ENCODE results near the gene HARBI1.

HARBI1 gene

DNA sequence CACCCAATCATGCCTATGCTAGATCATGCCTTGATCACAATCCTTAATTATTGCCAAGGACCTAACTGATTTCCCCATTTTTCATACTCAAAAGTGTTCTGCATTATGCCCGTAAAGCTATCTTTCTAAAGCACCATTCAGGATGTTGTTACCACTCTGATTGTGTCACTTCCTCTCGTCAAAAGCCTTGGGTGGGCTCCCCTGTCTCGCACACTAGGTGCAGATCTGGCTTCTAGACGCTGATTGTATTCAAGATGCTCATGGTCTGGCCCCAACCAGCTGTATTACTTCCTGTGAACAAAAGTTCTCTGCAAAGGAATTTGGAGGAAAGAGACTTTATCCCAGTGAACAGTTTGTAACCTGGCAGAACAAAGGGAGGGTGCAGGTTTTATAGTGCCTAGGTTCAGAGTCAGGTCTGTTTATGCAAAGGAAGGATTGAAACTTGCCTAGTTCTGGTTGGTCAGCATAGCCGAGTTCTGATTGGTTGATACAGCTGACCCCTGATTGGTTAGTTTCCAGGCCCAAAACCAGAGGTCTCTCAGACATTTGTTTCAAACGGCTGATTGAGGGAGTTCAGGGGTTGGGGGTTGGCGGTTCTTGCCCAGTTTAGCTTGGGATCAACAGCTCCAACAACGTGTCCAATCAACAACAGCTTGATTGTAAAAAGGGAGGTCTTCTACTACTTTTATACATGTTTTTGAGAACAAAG is 25.8 kb upstream of the HARBI1 start:
- H3K4me3 ChIP-seq (ENCODE audit: insufficient read length, low read depth), result no peak overlapping the region
- H3K9me3 ChIP-seq (ENCODE audit: insufficient read depth, low read length), result peaks cover 6% of the 10 kb centered on the region; the same call in 1 of the 2 replicates
- no peaks in the 10 kb centered on the region for H3K27me3 ChIP-seq (ENCODE audit: insufficient read depth, insufficient read length)
- DNase-seq (ENCODE audit: low read depth, low spot score), result no peak
- TF ChIP-seq SUZ12 (IDR thresholded peaks at IDR 0.05; ENCODE audit: extremely low read depth, insufficient read depth, insufficient read length), result no peak
- no peak for TF ChIP-seq ZNF274 (IDR thresholded peaks at IDR 0.05; ENCODE audit: low read depth, low read length)
- no peak for TF ChIP-seq YY1 (IDR thresholded peaks at IDR 0.05; ENCODE audit: insufficient read depth, insufficient read length)
- peaks cover 57% of the 10 kb centered on the region for H3K36me3 ChIP-seq (ENCODE audit: insufficient read depth, insufficient read length, low read length)
- H3K9ac ChIP-seq (ENCODE audit: insufficient read length, low read depth), result no peak overlapping the region
- H3K4me1 ChIP-seq (ENCODE audit: insufficient read depth, insufficient read length), result no peaks in the 10 kb centered on the region

DNA sequence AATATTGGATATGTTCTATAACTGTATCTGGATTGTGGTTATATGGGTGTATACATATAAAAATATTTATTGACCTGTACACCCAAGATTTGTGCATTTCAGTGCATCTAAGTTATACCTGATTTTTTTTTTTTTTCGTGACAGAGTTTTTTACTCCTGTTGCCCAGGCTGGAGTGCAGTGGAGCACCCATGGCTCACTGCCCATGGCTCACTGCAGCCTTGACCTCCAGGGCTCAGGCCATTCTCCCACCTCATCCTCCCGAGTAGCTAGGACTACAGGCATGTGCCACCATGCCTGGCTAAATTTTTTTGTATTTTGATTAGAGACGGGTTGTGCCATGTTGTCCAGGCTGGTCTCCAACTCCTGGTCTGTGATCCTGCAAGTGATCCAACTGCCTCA is 24.6 kb upstream of the HARBI1 start:
- TF ChIP-seq YY1 (IDR thresholded peaks at IDR 0.05; ENCODE audit: insufficient read depth, insufficient read length), result no peak
- TF ChIP-seq ZNF274 (IDR thresholded peaks at IDR 0.05; ENCODE audit: low read depth, low read length), result no peak
- no peak for TF ChIP-seq SUZ12 (IDR thresholded peaks at IDR 0.05; ENCODE audit: extremely low read depth, insufficient read depth, insufficient read length)
- H3K36me3 ChIP-seq (ENCODE audit: insufficient read depth, insufficient read length, low read length), result peaks cover 51% of the 10 kb centered on the region

DNA sequence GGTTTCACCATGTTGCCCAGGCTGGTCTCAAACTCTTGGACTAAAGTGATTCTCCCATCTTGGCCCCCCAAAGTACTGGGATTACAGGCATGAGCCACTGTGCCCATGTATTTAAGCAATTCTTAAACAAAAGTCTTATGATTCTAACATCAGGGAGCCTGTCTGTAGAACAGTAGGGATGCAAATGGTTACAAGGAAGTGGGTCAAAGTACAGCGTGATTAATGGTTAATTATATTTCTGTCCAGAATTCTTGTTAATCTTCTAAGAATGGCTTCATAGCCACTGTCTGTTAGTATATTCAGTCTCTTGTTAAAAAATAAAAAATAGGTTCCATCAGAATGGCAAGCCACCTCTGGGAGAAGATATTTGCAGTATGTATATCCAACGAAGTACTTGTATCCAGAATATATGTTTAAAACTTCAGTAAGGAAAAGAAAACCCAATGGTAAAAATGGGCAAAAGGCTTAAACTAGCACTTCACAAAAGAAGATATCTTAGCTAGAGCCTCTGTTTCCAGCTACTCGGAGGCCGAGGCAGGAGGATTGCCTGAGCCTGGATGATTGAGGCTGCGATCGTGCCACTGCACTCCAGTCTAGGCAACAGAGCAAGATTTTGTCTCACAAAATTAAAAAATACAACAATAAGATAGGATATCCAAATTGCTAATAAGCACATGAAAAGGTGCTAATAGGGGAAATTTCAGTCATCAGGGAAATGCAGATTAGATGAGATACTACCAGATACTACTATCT is 23.2 kb upstream of the HARBI1 start:
- peaks cover 6% of the 10 kb centered on the region; the same call in 1 of the 2 replicates for H3K9me3 ChIP-seq (ENCODE audit: insufficient read depth, low read length)
- H3K4me1 ChIP-seq (ENCODE audit: insufficient read depth, insufficient read length), result no peaks in the 10 kb centered on the region
- H3K36me3 ChIP-seq (ENCODE audit: insufficient read depth, insufficient read length, low read length), result peaks cover 44% of the 10 kb centered on the region
- H3K27me3 ChIP-seq (ENCODE audit: insufficient read depth, insufficient read length), result no peaks in the 10 kb centered on the region
- no peak for DNase-seq (ENCODE audit: low read depth, low spot score)
- no peak overlapping the region for H3K4me3 ChIP-seq (ENCODE audit: insufficient read length, low read depth)
- TF ChIP-seq SUZ12 (IDR thresholded peaks at IDR 0.05; ENCODE audit: extremely low read depth, insufficient read depth, insufficient read length) (no peak), YY1 (IDR thresholded peaks at IDR 0.05; ENCODE audit: insufficient read depth, insufficient read length) (no peak), ZNF274 (IDR thresholded peaks at IDR 0.05; ENCODE audit: low read depth, low read length) (no peak)
- no peak overlapping the region for H3K9ac ChIP-seq (ENCODE audit: insufficient read length, low read depth)

More for the DNA sequence above, 24.6 kb upstream of the HARBI1 start:
- DNase-seq (ENCODE audit: low read depth, low spot score), result no peak
- H3K4me3 ChIP-seq (ENCODE audit: insufficient read length, low read depth), result no peak overlapping the region
- no peaks in the 10 kb centered on the region for H3K4me1 ChIP-seq (ENCODE audit: insufficient read depth, insufficient read length)
- peaks cover 6% of the 10 kb centered on the region; the same call in 1 of the 2 replicates for H3K9me3 ChIP-seq (ENCODE audit: insufficient read depth, low read length)
- no peaks in the 10 kb centered on the region for H3K27me3 ChIP-seq (ENCODE audit: insufficient read depth, insufficient read length)
- no peak overlapping the region for H3K9ac ChIP-seq (ENCODE audit: insufficient read length, low read depth)

DNA sequence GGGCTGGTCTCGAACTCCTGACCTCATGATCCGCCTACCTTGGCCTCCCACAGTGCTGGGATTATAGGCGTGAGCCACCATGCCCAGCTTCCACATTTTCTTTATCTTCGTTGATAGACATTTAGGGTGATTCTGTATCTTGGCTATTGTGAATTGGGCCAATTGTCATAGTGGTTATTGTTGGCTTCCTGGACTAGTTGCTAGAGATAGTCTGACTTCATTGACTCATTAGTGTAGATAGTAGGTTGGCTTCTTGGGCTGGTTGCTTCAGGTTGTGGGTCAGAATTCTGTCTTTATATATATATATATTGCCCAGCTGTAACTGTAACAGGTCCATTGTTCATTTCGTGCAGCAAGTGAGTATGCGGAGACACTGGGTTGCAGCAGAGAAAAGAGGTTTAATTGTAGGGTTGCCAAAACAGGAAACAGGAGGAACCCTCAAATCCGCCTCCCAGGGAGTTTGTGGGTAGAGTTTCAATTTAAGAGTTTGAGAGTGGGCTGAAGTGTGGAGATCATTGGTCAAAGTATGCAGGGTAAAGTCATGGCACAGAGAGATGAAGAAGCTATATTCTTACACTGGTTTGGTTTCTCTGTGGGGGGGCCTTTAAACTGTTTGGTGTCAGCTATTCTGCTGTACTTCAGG is 22.3 kb upstream of the HARBI1 start:
- Histone ChIP-seq H3K4me3 (ENCODE audit: insufficient read length, low read depth) (no peak overlapping the region), H3K36me3 (ENCODE audit: insufficient read depth, insufficient read length, low read length) (peaks cover 35% of the 10 kb centered on the region), H3K27me3 (ENCODE audit: insufficient read depth, insufficient read length) (no peaks in the 10 kb centered on the region), H3K4me1 (ENCODE audit: insufficient read depth, insufficient read length) (no peaks in the 10 kb centered on the region), H3K9ac (ENCODE audit: insufficient read length, low read depth) (no peak overlapping the region), H3K9me3 (ENCODE audit: insufficient read depth, low read length) (peaks cover 6% of the 10 kb centered on the region; the same call in 1 of the 2 replicates)
- no peak for DNase-seq (ENCODE audit: low read depth, low spot score)
- TF ChIP-seq YY1 (IDR thresholded peaks at IDR 0.05; ENCODE audit: insufficient read depth, insufficient read length) (no peak), SUZ12 (IDR thresholded peaks at IDR 0.05; ENCODE audit: extremely low read depth, insufficient read depth, insufficient read length) (no peak), ZNF274 (IDR thresholded peaks at IDR 0.05; ENCODE audit: low read depth, low read length) (no peak)

DNA sequence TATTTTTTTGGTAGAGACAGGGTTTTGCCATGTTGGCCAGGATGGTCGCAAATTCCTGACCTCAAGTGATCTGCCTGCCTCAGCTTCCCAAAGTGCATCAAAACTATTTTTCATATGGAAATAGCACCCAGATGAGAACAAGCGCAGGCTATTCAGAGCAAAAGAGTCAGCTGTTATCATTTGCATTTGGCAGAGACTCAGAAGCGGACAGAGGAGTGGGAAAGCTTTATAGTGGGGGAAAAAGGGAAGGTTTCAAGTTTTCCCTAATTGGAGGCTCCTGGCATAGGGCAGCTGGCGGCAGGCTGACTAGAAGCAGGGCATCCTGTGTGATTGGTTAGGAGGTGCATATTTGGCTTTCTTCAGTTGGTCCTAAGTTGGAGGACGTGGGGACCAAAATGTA is 20.5 kb upstream of the HARBI1 start:
- Histone ChIP-seq H3K27me3 (ENCODE audit: insufficient read depth, insufficient read length) (no peaks in the 10 kb centered on the region), H3K9ac (ENCODE audit: insufficient read length, low read depth) (no peak overlapping the region), H3K36me3 (ENCODE audit: insufficient read depth, insufficient read length, low read length) (peaks cover 27% of the 10 kb centered on the region), H3K4me3 (ENCODE audit: insufficient read length, low read depth) (no peak overlapping the region), H3K4me1 (ENCODE audit: insufficient read depth, insufficient read length) (no peaks in the 10 kb centered on the region), H3K9me3 (ENCODE audit: insufficient read depth, low read length) (peaks cover 2% of the 10 kb centered on the region; the same call in 1 of the 2 replicates)
- no peak for DNase-seq (ENCODE audit: low read depth, low spot score)
- TF ChIP-seq YY1 (IDR thresholded peaks at IDR 0.05; ENCODE audit: insufficient read depth, insufficient read length), result no peak
- TF ChIP-seq ZNF274 (IDR thresholded peaks at IDR 0.05; ENCODE audit: low read depth, low read length), result no peak
- no peak for TF ChIP-seq SUZ12 (IDR thresholded peaks at IDR 0.05; ENCODE audit: extremely low read depth, insufficient read depth, insufficient read length)

DNA sequence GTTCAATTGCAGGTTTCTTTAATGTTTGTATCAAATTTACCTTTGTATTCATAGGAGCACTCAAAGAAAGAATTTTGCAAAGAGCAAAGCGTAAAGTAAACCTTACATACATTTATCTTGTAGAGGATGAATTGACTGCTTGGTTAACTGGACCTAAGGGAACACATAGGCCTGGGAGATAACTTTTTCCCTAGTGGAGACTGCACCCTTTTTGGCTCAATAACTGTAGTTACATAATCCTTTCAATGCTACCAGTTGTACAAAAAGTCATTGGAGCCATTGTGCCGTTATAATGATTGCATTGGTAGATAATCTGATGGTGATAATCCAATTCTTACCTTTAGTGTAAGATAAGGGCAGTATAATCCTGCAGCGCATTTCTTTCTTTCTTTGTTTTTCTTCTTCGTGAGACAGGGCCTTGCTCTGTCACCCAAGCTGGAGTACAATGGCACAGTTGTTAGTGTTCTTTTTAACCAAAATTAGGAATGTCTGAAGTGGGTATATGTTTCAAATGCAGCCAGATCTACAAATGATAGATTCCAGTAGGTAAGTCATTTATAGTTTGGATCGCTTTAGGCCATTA is 18.6 kb upstream of the HARBI1 start:
- peaks cover 38% of the 10 kb centered on the region for H3K36me3 ChIP-seq (ENCODE audit: insufficient read depth, insufficient read length, low read length)
- no peak overlapping the region for H3K4me3 ChIP-seq (ENCODE audit: insufficient read length, low read depth)
- H3K9ac ChIP-seq (ENCODE audit: insufficient read length, low read depth), result no peak overlapping the region
- no peaks in the 10 kb centered on the region for H3K27me3 ChIP-seq (ENCODE audit: insufficient read depth, insufficient read length)
- no peak for DNase-seq (ENCODE audit: low read depth, low spot score)
- H3K4me1 ChIP-seq (ENCODE audit: insufficient read depth, insufficient read length), result no peaks in the 10 kb centered on the region
- H3K9me3 ChIP-seq (ENCODE audit: insufficient read depth, low read length), result no peaks in the 10 kb centered on the region
- TF ChIP-seq ZNF274 (IDR thresholded peaks at IDR 0.05; ENCODE audit: low read depth, low read length) (no peak), SUZ12 (IDR thresholded peaks at IDR 0.05; ENCODE audit: extremely low read depth, insufficient read depth, insufficient read length) (no peak), YY1 (IDR thresholded peaks at IDR 0.05; ENCODE audit: insufficient read depth, insufficient read length) (no peak)

Measured in NT2/D1 (cell line).